ENCODE data around the gene GRIA3. TPM values are rescaled to one million over a fixed set of nuclear protein-coding genes. Genes with fewer than 3 reads are reported as not detected.
"Not testable (repeated sequence)": the region's sequence is repeated elsewhere in the genome, so short reads cannot be mapped to it uniquely, and the experiment has no call there.

Gene GRIA3
- total RNA-seq, 1 donor from 2014 or later, result 7.9 TPM

GRCh38 chrX:123455693-123456092 is 271.6 kb downstream of the GRIA3 start:
- no peak for DNase-seq (ENCODE audit: low spot score)

- no peak for DNase-seq (ENCODE audit: low spot score)
Observed at GRCh38 chrX:123464709-123465108, 280.6 kb downstream of the GRIA3 start.

- no peak for DNase-seq (ENCODE audit: low spot score)
Observed at GRCh38 chrX:123468481-123468880, 284.4 kb downstream of the GRIA3 start.

GRCh38 chrX:123475068-123475724 is 291.1 kb downstream of the GRIA3 start:
- peak; percentile 25 for DNase-seq (ENCODE audit: low spot score)

GRCh38 chrX:123476611-123477219 is 292.6 kb downstream of the GRIA3 start:
- peak; percentile 38 for DNase-seq (ENCODE audit: low spot score)

- no peak for DNase-seq (ENCODE audit: low spot score)
Observed at GRCh38 chrX:123477673-123478072, 293.6 kb downstream of the GRIA3 start.

- no peak for DNase-seq (ENCODE audit: low spot score)
Observed at GRCh38 chrX:123481913-123482851, 298.1 kb downstream of the GRIA3 start.

GRCh38 chrX:123486297-123486696 is 302.2 kb downstream of the GRIA3 start:
- DNase-seq (ENCODE audit: low spot score), result no peak

- no peak for DNase-seq (ENCODE audit: low spot score)
Observed at GRCh38 chrX:123487236-123487635, 303.2 kb downstream of the GRIA3 start.

GRCh38 chrX:123487669-123488068 is 303.6 kb downstream of the GRIA3 start:
- no peak for DNase-seq (ENCODE audit: low spot score)

GRCh38 chrX:123489011-123489410 is 304.9 kb downstream of the GRIA3 start:
- DNase-seq (ENCODE audit: low spot score), result peak; percentile 5

- no peak for DNase-seq (ENCODE audit: low spot score)
Observed at GRCh38 chrX:123493857-123494256, 309.8 kb downstream of the GRIA3 start.

- no peak for DNase-seq (ENCODE audit: low spot score)
Observed at GRCh38 chrX:123499787-123500186, 315.7 kb downstream of the GRIA3 start.

- DNase-seq (ENCODE audit: low spot score), result no peak
Observed at GRCh38 chrX:123504047-123504446, 320.0 kb downstream of the GRIA3 start.

- DNase-seq (ENCODE audit: low spot score), result no peak
Observed at GRCh38 chrX:123504630-123505270, 320.7 kb downstream of the GRIA3 start.

GRCh38 chrX:123513585-123514278 is 329.7 kb downstream of the GRIA3 start:
- DNase-seq (ENCODE audit: low spot score), result no peak

- not testable (repeated sequence) for DNase-seq (ENCODE audit: low spot score)
Observed at GRCh38 chrX:123514279-123514640, 330.2 kb downstream of the GRIA3 start.

GRCh38 chrX:123518791-123519190 is 334.7 kb downstream of the GRIA3 start:
- peak; percentile 2 for DNase-seq (ENCODE audit: low spot score)

- DNase-seq (ENCODE audit: low spot score), result no peak
Observed at GRCh38 chrX:123525123-123525725, 341.1 kb downstream of the GRIA3 start.

- not testable (repeated sequence) for DNase-seq (ENCODE audit: low spot score)
Observed at GRCh38 chrX:123530726-123531125, 346.6 kb downstream of the GRIA3 start.
